DND-41 (cell line): Measurements from ENCODE around the gene SLC10A7.
A peak's percentile ranks its signal among the peaks of the same experiment; 100 is the strongest.

Source experiments
- ATAC-seq: fragments of 200-7000 bp; cut with Tn5 transposase; 3 replicates; pipeline ENCODE4 v1.9.1; 2021; ENCODE audit warnings: low read depth; ENCODE audit not compliant: insufficient read depth
- DNase-seq: peaks from one replicate; pipeline ENCODE4 v3.0.0-alpha.2; 2020
- H2AFZ ChIP-seq: 2 replicates; pipeline ENCODE4 v1.6.0; 2012; ENCODE audit warnings: low read depth, low read length
- H3K27ac ChIP-seq: 2 replicates; pipeline ENCODE4 v1.5.1; 2012; ENCODE audit warnings: low read length, inconsistent platforms
- H3K27me3 ChIP-seq: fragments of 200-600 bp; sonication (generic); 2 replicates; pipeline ENCODE4 v1.6.0; 2012; ENCODE audit warnings: low read length, mild to moderate bottlenecking, inconsistent platforms; ENCODE audit not compliant: insufficient read depth, poor library complexity
- H3K36me3 ChIP-seq: 2 replicates; pipeline ENCODE4 v1.5.1; 2012; ENCODE audit warnings: low read length, inconsistent platforms; ENCODE audit not compliant: insufficient read depth
- H3K4me1 ChIP-seq: 2 replicates; pipeline ENCODE4 v1.5.1; 2012; ENCODE audit warnings: mild to moderate bottlenecking, low read length; ENCODE audit not compliant: insufficient read depth
- H3K4me2 ChIP-seq: 2 replicates; pipeline ENCODE4 v1.6.0; 2012; ENCODE audit warnings: mild to moderate bottlenecking, moderate library complexity, low read length, inconsistent platforms; ENCODE audit not compliant: insufficient read depth
- H3K4me3 ChIP-seq, 2 experiments: fragments of 200-600 bp in 1 of 2; shearing (Covaris generic) in 1 of 2; 2 replicates each; pipeline ENCODE4 v1.5.1; 2012 to 2016; ENCODE audit warnings: inconsistent platforms in 2 of 2, low read length in 2 of 2, mild to moderate bottlenecking in 2 of 2, low read depth in 1 of 2, moderate library complexity in 1 of 2
- H3K79me2 ChIP-seq: 2 replicates; pipeline ENCODE4 v1.6.0; 2012; ENCODE audit warnings: low read length, inconsistent platforms; ENCODE audit not compliant: insufficient read depth
- H3K9ac ChIP-seq: 2 replicates; pipeline ENCODE4 v1.6.0; 2012; ENCODE audit warnings: low read depth, mild to moderate bottlenecking, inconsistent platforms, low read length, moderate library complexity
- H3K9me3 ChIP-seq: 2 replicates; pipeline ENCODE4 v1.5.1; 2012; ENCODE audit warnings: low read length, moderate library complexity, mild to moderate bottlenecking, inconsistent platforms; ENCODE audit not compliant: insufficient read depth, severe bottlenecking
- H4K20me1 ChIP-seq: 2 replicates; pipeline ENCODE4 v1.6.0; 2012; ENCODE audit warnings: low read length; ENCODE audit not compliant: insufficient read depth
- EZH2 ChIP-seq: IDR thresholded peaks from 3 replicates; pipeline ENCODE4 v1.6.1; 2012; ENCODE audit warnings: borderline replicate concordance, low read depth, mild to moderate bottlenecking, moderate library complexity, low read length, inconsistent platforms; ENCODE audit not compliant: severe bottlenecking
- TF ChIP-seq, protein P1 (sequence below): IDR thresholded peaks from 2 replicates; pipeline ENCODE4 v1.5.1; 2012; ENCODE audit warnings: borderline replicate concordance, low read length, moderate library complexity, mild to moderate bottlenecking; ENCODE audit not compliant: poor library complexity, severe bottlenecking; ENCODE audit errors: extremely low read depth

SLC10A7 gene

DNA sequence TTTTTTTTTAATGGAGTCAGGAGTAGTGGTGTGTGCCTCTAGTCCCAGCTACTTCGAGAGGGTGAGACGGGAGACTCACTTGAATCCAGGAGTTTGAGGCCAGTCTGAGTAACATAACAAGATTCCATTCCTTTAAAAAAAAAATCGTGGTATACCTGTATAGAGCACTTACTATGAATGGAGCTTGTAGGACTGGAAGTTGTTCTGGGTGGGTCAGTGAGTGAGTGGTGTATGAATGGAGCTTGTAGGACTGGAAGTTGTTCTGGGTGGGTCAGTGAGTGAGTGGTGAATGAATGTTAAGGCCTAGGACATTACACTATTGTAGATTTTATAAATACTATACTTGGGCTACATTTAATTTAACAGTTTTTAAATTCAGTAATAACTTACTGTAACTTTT is 2.9 kb upstream of the SLC10A7 start:
- Histone ChIP-seq H2AFZ (no peak overlapping the region), H3K9me3 (no peaks in the 10 kb centered on the region)
- ATAC-seq: no peak

GRCh38 chr4:146522869-146523205 is 1.1 kb upstream of the SLC10A7 start:
- H3K9ac ChIP-seq: peak overlapping the region; percentile 84
- ATAC-seq (peak; percentile 18), DNase-seq (no peak)
- peaks cover 39% of the 10 kb centered on the region for H3K79me2 ChIP-seq
- no peaks in the 10 kb centered on the region for H3K9me3 ChIP-seq
- TF ChIP-seq, protein P1, sequence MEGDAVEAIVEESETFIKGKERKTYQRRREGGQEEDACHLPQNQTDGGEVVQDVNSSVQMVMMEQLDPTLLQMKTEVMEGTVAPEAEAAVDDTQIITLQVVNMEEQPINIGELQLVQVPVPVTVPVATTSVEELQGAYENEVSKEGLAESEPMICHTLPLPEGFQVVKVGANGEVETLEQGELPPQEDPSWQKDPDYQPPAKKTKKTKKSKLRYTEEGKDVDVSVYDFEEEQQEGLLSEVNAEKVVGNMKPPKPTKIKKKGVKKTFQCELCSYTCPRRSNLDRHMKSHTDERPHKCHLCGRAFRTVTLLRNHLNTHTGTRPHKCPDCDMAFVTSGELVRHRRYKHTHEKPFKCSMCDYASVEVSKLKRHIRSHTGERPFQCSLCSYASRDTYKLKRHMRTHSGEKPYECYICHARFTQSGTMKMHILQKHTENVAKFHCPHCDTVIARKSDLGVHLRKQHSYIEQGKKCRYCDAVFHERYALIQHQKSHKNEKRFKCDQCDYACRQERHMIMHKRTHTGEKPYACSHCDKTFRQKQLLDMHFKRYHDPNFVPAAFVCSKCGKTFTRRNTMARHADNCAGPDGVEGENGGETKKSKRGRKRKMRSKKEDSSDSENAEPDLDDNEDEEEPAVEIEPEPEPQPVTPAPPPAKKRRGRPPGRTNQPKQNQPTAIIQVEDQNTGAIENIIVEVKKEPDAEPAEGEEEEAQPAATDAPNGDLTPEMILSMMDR: no peak
- no peak for TF ChIP-seq EZH2
- H4K20me1 ChIP-seq: no peaks in the 10 kb centered on the region
- H3K4me3 ChIP-seq: peak overlapping the region; percentile 43 to 67; a peak in 3 of 4 replicates
- H3K36me3 ChIP-seq: no peaks in the 10 kb centered on the region
- H2AFZ ChIP-seq: peak overlapping the region; percentile 98
- H3K4me1 ChIP-seq: peaks cover 37% of the 10 kb centered on the region
- H3K4me2 ChIP-seq: peak overlapping the region; percentile 93
- peak overlapping the region; percentile 79 for H3K27ac ChIP-seq
- H3K27me3 ChIP-seq: no peaks in the 10 kb centered on the region

More for the DNA sequence above, 2.9 kb upstream of the SLC10A7 start:
- Histone ChIP-seq H3K36me3 (no peaks in the 10 kb centered on the region), H3K4me3 (no peak overlapping the region), H3K79me2 (peaks cover 25% of the 10 kb centered on the region), H4K20me1 (no peaks in the 10 kb centered on the region), H3K9ac (no peak overlapping the region), H3K4me1 (peaks cover 29% of the 10 kb centered on the region), H3K4me2 (no peak overlapping the region), H3K27ac (no peak overlapping the region), H3K27me3 (no peaks in the 10 kb centered on the region)
- TF ChIP-seq EZH2: no peak
- TF ChIP-seq, protein P1: no peak
- no peak for DNase-seq

DNA sequence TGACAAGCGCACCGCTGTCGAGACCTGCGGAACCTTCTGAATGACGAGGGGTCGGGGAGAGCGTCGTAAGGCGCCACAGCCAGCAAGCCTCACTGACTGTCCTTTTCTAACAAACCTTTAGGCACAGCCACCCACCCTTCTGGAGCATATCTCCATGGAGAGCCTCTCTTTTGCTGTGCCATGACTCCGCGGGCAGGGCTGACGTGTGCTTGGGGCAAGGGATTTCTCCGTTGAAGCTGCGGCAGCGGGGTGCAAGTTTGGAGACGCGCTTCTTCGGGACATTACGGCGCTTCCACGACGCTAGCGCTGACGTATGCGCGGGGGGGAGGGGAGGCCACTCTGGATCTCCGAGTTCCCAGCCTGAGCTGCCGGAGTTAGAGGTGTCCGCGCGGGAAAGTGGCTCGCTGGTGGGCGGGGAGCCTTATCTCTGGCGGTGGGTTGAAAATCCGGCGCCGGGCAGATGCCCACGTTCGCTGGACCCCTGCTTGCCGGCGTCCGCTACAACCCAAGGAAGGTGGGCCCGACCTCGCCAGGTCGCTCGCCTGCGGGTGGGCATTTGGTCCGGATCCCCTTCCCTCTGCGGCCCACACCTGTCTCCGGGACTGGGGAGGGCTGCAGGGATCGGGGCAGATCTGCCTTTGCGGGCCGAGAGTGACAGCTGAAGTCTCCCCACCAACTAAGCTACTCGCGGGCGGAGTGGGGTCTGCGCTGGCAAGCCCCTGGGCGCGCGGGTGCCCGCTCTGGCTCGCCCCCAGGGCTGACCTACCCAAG is 543 bp upstream of the SLC10A7 start:
- DNase-seq (peak; percentile 86), ATAC-seq (peak; percentile 83)
- no peaks in the 10 kb centered on the region for H3K36me3 ChIP-seq
- H3K4me1 ChIP-seq: peaks cover 37% of the 10 kb centered on the region
- no peaks in the 10 kb centered on the region for H4K20me1 ChIP-seq
- no peaks in the 10 kb centered on the region for H3K9me3 ChIP-seq
- peak overlapping the region; percentile 84 for H3K9ac ChIP-seq
- peak overlapping the region; percentile 98 for H2AFZ ChIP-seq
- peak overlapping the region; percentile 79 for H3K27ac ChIP-seq
- peak overlapping the region; percentile 43 to 67; a peak in 3 of 4 replicates for H3K4me3 ChIP-seq
- H3K4me2 ChIP-seq: peak overlapping the region; percentile 93
- no peaks in the 10 kb centered on the region for H3K27me3 ChIP-seq
- TF ChIP-seq, protein P1: no peak
- TF ChIP-seq EZH2: no peak
- peaks cover 39% of the 10 kb centered on the region for H3K79me2 ChIP-seq
